NCI-H187 treated with DMSO at 0.1 percent for 48 hours (cell line): ENCODE measurements around the gene PEF1.
"Not testable (repeated sequence)": the region's sequence is repeated elsewhere in the genome, so short reads cannot be mapped to it uniquely, and the experiment has no call there.

ENCODE experiments used
- DNase-seq: peaks from one replicate; lab custom pipeline; 2025; lab: John Stamatoyannopoulos, UW

Gene PEF1

DNA sequence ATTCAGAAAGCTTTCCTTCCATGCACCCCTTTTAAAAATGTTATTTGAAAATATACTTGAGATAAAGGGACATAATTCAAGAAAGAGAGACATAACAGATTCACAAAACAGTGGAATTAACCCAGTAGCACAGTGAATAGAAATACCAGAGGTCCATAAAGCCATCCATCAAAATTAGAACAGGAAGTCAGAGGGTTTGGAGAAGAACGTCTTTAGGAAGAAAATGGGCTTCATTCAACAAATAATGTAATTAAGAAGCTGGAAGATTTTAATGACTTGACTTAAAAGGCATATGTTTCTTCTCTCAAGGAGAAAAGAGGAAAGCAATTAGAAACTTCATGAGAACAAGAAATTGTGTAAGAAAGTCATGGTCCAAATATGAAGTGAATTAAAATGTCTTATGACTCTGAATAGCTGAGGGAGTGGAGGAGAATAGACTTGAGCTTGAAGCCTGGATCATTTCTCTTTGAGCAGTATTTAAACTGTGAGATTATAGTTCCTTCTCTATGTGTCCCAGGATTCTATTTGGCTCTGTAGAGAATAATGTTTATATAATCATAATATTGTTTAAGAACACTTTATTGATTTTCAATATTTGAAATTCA, 35.1 kb downstream of the PEF1 start:
- no peak for DNase-seq

- no peak for DNase-seq
Observed at GRCh38 chr1:31607360-31607759, 37.3 kb downstream of the PEF1 start.

- no peak for DNase-seq
Observed at GRCh38 chr1:31605908-31606427, 38.7 kb downstream of the PEF1 start.

- no peak for DNase-seq
Observed at GRCh38 chr1:31602081-31602480, 42.6 kb downstream of the PEF1 start.

DNA sequence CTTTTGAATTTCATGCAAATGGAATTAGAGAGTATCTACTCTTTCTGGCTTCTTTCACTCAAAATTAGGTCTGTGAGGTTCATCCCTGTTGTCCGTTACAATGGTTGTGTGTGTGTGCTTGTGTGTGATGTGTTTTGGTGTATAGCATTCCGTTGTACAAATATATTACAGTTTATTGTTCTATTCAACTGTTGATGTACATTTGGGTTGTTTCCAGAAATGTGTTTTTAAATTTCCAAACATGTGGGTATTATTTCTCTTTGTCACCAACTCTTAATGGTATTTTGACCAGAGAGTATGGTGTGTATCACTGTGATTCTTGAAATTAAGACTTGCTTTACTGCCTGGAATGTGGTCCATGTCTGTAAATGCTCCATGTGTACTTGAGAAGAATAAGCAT, 44.0 kb downstream of the PEF1 start:
- no peak for DNase-seq

DNA sequence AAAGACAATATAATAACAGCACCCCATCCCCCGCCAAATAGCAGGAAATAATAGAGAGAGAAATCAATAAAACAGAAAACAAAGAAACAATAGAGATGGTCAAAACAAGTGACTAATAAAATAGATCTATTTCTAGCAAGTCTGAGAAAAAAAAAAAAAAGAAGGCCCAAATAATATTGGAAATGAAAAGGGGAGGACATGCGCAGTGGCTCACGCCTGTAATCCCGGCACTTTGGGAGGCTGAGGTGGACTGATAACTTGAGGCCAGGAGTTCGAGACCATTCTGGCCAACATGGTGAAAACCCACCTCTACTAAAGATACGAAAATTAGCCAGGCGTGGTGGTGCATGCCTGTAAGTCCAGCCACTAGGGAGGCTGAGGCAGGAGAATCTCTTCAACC, 45.7 kb downstream of the PEF1 start:
- DNase-seq = no peak

DNA sequence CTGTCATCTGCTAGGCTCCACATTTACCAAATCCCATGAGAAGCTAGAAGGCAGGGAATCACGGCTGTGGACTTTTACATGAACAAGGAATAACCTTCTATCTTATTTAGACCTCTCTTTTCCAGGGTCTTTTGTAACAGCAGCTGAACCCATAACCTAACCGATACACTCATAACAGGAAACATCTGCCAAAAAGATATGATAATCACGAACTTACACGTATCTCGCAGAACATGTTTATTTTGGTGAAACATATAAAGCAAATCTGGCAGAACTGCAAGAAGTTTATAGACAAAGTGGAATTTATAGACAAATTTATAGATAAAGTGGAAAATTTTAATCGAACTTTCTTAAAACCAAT, 48.0 kb downstream of the PEF1 start:
- DNase-seq = no peak

DNA sequence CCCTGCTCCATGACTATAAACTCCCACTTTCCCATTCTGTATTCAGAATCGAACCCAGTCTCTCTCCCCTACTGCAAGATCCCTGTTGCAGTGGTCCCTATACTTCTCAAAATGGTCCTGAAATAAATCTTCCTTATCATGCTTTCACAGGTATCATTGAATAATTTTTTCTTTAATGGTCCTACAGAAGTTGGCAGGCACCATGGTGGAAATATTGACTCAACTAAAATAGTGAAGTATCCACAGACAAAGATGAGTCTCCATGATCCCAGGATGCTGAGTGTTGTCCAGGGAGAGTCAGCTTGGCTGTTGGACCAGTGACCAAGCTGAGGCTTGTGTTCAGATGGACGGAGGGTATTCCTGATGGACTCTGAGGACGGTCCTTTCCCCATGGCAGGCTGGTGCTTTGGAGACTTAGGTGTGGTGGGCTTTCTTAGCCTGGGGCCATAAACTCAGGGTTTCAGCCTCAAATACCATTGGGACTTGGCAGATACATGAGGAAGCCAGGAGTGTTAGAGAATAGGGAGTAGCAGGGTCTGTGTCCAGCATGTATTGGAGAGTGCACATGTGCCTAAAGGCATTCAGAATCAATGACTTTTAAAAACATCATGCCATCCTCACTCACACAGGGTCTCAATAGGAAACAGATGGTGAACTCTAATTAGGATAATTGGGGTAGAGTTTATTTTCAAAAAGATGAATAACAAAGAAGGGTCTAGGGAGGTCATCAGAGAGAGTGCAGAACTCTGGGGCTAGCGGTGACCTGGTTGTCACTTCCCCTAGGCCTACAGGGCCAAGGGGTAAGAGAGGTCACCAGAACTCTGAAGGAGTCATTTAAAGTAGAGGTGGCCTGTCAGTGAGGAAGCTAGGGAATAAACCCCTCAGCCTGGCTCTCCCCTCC, 48.6 kb downstream of the PEF1 start:
- no peak for DNase-seq

- peak; percentile 25 for DNase-seq
Observed at GRCh38 chr1:31593770-31594632, 50.7 kb downstream of the PEF1 start.

- DNase-seq = no peak
Observed at GRCh38 chr1:31593136-31593665, 51.5 kb downstream of the PEF1 start.

- DNase-seq = no peak
Observed at GRCh38 chr1:31592132-31592531, 52.5 kb downstream of the PEF1 start.

DNA sequence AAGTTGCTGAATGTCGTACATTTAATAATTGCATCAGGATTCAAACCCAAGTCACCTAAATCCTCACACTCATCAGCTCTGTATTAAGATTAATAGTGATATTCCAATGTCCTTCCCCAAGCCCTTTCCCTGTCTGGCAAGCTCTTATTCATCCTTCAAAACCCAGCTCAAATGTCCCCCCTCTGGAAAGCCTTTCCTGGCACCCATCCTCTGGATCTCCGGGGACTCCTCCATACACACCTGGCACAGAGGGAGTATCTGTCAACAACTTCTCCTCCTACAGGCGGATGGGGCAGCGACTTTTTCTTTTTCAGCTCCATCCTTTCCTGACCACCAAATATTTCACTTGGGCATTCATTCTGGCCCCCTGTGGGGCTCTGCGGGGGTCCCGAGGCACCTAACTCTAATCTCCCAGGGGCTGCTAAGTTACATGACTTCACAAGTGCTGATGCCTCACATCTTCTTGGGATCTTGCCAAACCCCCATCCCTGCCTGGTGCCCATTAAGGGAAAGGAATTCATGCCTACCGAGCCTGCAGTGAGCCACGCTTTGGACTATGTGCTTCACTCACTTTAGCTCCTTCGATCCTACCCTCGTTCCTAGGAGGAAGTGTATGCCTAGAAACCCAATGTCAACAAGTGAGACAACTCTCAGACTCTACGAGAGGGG, 53.1 kb downstream of the PEF1 start:
- no peak for DNase-seq

GRCh38 chr1:31588751-31589515, 55.7 kb downstream of the PEF1 start:
- no peak for DNase-seq

GRCh38 chr1:31587720-31588423, 56.8 kb downstream of the PEF1 start:
- no peak for DNase-seq

DNA sequence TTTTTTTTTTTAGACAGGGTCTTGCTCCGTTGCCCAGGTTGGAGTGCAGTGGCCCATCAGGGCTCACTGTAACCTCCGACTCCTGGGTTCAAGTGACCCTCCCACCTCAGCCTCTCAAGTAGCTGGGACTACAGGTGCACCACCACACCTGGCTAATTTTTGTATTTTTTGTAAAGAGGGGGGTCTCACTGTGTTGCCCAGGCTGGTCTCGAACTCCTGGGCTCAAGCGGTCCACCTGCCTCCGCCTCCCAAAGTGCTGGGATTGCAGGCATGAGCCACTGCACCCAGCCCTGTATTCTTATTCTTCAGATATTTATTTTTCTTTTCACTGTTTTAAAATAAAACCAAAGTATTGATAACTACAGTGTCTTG, 57.4 kb downstream of the PEF1 start:
- DNase-seq = not testable (repeated sequence)

DNA sequence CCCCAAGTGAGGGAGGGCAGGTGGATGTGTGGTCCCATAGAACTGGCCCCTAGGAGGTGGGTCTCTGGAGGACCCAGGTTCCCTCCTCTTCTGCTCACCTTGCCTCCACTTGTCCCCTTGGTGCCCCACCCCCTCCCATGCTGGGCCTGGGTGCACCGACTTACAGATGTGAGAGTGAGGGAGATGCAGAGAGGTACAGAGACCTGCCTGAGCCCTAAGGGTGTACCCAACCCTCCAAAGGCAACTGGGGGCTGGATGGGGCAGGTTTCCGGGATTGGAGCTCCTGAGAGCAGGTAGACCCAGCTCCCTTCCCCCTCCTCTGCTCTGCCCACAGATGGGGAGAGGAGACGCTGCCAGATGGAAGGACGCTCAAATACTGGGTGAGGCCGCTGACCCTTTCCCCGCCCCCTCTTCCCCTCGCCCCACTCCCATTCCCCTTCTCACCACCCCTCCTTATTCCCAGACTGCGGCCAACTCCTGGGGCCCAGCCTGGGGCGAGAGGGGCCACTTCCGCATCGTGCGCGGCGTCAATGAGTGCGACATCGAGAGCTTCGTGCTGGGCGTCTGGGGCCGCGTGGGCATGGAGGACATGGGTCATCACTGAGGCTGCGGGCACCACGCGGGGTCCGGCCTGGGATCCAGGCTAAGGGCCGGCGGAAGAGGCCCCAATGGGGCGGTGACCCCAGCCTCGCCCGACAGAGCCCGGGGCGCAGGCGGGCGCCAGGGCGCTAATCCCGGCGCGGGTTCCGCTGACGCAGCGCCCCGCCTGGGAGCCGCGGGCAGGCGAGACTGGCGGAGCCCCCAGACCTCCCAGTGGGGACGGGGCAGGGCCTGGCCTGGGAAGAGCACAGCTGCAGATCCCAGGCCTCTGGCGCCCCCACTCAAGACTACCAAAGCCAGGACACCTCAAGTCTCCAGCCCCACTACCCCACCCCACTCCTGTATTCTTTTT, 58.0 kb downstream of the PEF1 start:
- DNase-seq = no peak

DNA sequence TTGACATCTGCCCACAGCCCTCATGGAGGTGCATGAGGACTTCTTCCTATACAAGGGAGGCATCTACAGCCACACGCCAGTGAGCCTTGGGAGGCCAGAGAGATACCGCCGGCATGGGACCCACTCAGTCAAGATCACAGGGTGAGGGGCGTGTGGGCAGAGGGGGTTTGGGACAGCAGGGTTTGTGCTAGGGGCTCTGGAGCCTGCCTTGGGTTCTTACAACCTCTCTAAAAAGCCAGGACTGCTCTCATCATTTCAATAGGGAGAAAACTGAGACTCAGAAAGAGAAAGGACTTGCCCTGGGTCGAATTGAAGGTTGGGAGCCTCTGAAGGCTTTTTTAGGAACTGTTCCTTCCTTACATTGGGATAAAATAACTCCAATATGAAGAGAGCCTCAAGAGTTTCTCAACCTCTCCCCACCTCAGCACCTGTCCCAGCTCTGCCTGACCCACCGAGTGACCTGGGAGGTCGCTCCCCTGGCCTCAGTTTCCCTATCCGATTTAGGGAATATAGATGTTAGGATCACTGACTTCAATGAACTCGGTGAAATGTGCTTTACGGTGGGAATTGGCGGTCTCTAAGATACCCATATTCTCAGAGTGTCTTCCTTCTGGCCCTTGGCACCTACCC, 58.8 kb downstream of the PEF1 start:
- DNase-seq = no peak

GRCh38 chr1:31584869-31585735, 59.6 kb downstream of the PEF1 start:
- DNase-seq = no peak
